Measurements from ENCODE around the gene KCTD2. TPM values are rescaled to one million over a fixed set of nuclear protein-coding genes. Genes with fewer than 3 reads are reported as not detected.

KCTD2 gene
- total and polyA plus RNA-seq, 9 of the 15 experiments (the other 6 are each of a cell fraction or from before 2014, with no cell fraction given) = 1.7 to 32.9 (median 15.8) TPM

DNA sequence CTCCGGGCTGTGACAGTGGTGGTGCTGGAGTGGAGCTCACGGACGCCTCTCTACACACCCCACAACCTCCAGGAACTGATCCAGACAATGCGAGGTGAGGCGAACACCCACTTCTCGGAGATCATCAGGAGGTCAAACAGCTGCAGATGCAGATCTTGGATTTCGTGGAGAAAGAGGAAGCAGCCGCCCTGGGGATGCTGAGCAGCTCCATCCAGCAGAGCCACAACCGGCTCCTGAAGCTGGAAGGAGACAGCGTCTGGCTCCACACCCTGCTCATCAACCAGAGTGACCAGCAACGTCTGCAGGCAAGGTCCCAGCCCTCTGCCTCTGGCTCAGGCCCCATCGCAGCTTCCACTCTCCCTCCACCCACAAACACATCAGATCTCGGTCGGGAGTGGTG lies 27.5 kb downstream of the KCTD2 start (continued):
- TF ChIP-seq, protein P1, sequence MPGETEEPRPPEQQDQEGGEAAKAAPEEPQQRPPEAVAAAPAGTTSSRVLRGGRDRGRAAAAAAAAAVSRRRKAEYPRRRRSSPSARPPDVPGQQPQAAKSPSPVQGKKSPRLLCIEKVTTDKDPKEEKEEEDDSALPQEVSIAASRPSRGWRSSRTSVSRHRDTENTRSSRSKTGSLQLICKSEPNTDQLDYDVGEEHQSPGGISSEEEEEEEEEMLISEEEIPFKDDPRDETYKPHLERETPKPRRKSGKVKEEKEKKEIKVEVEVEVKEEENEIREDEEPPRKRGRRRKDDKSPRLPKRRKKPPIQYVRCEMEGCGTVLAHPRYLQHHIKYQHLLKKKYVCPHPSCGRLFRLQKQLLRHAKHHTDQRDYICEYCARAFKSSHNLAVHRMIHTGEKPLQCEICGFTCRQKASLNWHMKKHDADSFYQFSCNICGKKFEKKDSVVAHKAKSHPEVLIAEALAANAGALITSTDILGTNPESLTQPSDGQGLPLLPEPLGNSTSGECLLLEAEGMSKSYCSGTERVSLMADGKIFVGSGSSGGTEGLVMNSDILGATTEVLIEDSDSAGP (CRISPR knock-in tag; IDR thresholded peaks at IDR 0.05) = no peak
- TF ChIP-seq RCOR1 (IDR thresholded peaks at IDR 0.05; ENCODE audit: borderline replicate concordance in 1 of 2, low read depth in 2 of 2, low read length in 2 of 2) (peak; percentile 32 to 97; a peak in 2 of 4 replicates), TCF7L2 (IDR thresholded peaks at IDR 0.05; ENCODE audit: low read depth, low read length) (no peak), ZBTB8A (IDR thresholded peaks at IDR 0.05; ENCODE audit: partially characterized antibody) (no peak), CCAR2 (IDR thresholded peaks at IDR 0.05; ENCODE audit: low read depth, low read length) (no peak), ZNF717 (CRISPR knock-in tag; IDR thresholded peaks at IDR 0.05) (no peak), KDM5B (IDR thresholded peaks at IDR 0.05; ENCODE audit: insufficient replicate concordance, low read depth, low read length) (no peak), TAF7 (tag; IDR thresholded peaks at IDR 0.05) (no peak), SETDB1 (IDR thresholded peaks at IDR 0.05; ENCODE audit: low read length) (no peak), MYC (IDR thresholded peaks at IDR 0.05; ENCODE audit: low read depth, low read length) (no peak; the same call in 1 of the 2 replicates), MYC (CRISPR knock-in tag; IDR thresholded peaks at IDR 0.05; ENCODE audit: borderline replicate concordance, low read depth) (no peak), NR4A1 (CRISPR knock-in tag; IDR thresholded peaks at IDR 0.05) (no peak), NR4A1 (tag; IDR thresholded peaks at IDR 0.05) (no peak), ARNT (IDR thresholded peaks at IDR 0.05) (no peak), NFATC3 (IDR thresholded peaks at IDR 0.05) (no peak)
- TF ChIP-seq, protein P2, sequence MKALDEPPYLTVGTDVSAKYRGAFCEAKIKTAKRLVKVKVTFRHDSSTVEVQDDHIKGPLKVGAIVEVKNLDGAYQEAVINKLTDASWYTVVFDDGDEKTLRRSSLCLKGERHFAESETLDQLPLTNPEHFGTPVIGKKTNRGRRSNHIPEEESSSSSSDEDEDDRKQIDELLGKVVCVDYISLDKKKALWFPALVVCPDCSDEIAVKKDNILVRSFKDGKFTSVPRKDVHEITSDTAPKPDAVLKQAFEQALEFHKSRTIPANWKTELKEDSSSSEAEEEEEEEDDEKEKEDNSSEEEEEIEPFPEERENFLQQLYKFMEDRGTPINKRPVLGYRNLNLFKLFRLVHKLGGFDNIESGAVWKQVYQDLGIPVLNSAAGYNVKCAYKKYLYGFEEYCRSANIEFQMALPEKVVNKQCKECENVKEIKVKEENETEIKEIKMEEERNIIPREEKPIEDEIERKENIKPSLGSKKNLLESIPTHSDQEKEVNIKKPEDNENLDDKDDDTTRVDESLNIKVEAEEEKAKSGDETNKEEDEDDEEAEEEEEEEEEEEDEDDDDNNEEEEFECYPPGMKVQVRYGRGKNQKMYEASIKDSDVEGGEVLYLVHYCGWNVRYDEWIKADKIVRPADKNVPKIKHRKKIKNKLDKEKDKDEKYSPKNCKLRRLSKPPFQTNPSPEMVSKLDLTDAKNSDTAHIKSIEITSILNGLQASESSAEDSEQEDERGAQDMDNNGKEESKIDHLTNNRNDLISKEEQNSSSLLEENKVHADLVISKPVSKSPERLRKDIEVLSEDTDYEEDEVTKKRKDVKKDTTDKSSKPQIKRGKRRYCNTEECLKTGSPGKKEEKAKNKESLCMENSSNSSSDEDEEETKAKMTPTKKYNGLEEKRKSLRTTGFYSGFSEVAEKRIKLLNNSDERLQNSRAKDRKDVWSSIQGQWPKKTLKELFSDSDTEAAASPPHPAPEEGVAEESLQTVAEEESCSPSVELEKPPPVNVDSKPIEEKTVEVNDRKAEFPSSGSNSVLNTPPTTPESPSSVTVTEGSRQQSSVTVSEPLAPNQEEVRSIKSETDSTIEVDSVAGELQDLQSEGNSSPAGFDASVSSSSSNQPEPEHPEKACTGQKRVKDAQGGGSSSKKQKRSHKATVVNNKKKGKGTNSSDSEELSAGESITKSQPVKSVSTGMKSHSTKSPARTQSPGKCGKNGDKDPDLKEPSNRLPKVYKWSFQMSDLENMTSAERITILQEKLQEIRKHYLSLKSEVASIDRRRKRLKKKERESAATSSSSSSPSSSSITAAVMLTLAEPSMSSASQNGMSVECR (CRISPR knock-in tag; IDR thresholded peaks at IDR 0.05) = no peak
- TF ChIP-seq, protein P3, sequence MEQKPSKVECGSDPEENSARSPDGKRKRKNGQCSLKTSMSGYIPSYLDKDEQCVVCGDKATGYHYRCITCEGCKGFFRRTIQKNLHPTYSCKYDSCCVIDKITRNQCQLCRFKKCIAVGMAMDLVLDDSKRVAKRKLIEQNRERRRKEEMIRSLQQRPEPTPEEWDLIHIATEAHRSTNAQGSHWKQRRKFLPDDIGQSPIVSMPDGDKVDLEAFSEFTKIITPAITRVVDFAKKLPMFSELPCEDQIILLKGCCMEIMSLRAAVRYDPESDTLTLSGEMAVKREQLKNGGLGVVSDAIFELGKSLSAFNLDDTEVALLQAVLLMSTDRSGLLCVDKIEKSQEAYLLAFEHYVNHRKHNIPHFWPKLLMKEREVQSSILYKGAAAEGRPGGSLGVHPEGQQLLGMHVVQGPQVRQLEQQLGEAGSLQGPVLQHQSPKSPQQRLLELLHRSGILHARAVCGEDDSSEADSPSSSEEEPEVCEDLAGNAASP (IDR thresholded peaks at IDR 0.05) = no peak
- TF ChIP-seq, protein P4, sequence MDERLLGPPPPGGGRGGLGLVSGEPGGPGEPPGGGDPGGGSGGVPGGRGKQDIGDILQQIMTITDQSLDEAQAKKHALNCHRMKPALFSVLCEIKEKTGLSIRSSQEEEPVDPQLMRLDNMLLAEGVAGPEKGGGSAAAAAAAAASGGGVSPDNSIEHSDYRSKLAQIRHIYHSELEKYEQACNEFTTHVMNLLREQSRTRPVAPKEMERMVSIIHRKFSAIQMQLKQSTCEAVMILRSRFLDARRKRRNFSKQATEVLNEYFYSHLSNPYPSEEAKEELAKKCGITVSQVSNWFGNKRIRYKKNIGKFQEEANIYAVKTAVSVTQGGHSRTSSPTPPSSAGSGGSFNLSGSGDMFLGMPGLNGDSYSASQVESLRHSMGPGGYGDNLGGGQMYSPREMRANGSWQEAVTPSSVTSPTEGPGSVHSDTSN (CRISPR knock-in tag; IDR thresholded peaks at IDR 0.05; ENCODE audit: low read depth) = no peak
- TF ChIP-seq, protein P4 (tag; conservative IDR thresholded peaks at IDR 0.05; ENCODE audit: low read depth) = no peak
